Measurements from ENCODE around the gene COL6A2.

DNA sequence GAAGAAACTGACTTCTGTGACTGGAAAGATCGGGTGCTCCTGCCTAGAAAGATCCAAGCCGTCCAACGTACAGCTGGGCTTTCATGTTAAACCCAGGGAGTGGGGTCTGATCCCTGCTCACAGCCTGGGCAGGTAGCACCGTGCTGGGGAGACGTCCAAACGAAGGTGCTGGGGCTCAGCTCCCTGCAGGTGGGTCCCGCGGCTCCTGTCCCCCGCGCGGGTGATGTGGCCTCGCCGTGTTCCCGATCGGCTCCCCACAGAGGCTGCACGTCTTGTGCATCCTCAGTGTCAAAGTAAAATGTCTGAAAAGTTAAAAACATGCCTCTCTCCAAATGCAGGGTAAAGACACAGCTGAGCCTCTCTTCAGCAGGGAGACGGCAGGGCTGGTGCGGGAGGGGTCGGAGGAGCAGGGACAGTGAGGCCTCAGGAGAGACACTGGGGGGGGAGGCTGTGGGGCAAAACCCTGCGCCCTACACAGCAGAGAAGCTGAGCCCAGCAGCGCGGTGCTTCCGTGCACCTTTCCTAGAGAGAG lies 40.1 kb upstream of the COL6A2 start:
- TF ChIP-seq FOXK2 (IDR thresholded peaks at IDR 0.05) (no peak), FOXM1 (IDR thresholded peaks at IDR 0.05; ENCODE audit: borderline replicate concordance) (no peak), ZNF384 (IDR thresholded peaks at IDR 0.05) (no peak), SP1 (IDR thresholded peaks at IDR 0.05) (no peak), TARDBP (IDR thresholded peaks at IDR 0.05) (no peak), SUZ12 (IDR thresholded peaks at IDR 0.05) (no peak), ARNT (IDR thresholded peaks at IDR 0.05) (no peak), HDGF (IDR thresholded peaks at IDR 0.05; ENCODE audit: borderline replicate concordance) (no peak), BHLHE40 (IDR thresholded peaks at IDR 0.05; ENCODE audit: borderline replicate concordance) (no peak), FOXA1 (IDR thresholded peaks at IDR 0.05) (no peak), L3MBTL2 (conservative IDR thresholded peaks at IDR 0.05) (no peak), CTBP1 (IDR thresholded peaks at IDR 0.05; ENCODE audit: borderline replicate concordance) (no peak), NFRKB (IDR thresholded peaks at IDR 0.05) (no peak)
- TF ChIP-seq, protein P1, sequence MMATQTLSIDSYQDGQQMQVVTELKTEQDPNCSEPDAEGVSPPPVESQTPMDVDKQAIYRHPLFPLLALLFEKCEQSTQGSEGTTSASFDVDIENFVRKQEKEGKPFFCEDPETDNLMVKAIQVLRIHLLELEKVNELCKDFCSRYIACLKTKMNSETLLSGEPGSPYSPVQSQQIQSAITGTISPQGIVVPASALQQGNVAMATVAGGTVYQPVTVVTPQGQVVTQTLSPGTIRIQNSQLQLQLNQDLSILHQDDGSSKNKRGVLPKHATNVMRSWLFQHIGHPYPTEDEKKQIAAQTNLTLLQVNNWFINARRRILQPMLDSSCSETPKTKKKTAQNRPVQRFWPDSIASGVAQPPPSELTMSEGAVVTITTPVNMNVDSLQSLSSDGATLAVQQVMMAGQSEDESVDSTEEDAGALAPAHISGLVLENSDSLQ (IDR thresholded peaks at IDR 0.05) = no peak

All from HEK293T (cell line).